Posterior cingulate gyrus (tissue), 11 donors: ENCODE data around the gene DCDC1.

Experiments used
- DNase-seq, 10 donors: peaks; one replicate each; pipeline versions ENCODE4 v3.0.0 to v3.0.0-alpha.2; 2020 to 2021; ENCODE audit warnings: mixed read lengths in 3 of 10
- intact Hi-C: fragments of 100-400 bp; cut with DNase I; formaldehyde crosslinking; loops from one replicate; pipeline ENCODE4 v1.15.1; 2023

The DCDC1 gene

DNA sequence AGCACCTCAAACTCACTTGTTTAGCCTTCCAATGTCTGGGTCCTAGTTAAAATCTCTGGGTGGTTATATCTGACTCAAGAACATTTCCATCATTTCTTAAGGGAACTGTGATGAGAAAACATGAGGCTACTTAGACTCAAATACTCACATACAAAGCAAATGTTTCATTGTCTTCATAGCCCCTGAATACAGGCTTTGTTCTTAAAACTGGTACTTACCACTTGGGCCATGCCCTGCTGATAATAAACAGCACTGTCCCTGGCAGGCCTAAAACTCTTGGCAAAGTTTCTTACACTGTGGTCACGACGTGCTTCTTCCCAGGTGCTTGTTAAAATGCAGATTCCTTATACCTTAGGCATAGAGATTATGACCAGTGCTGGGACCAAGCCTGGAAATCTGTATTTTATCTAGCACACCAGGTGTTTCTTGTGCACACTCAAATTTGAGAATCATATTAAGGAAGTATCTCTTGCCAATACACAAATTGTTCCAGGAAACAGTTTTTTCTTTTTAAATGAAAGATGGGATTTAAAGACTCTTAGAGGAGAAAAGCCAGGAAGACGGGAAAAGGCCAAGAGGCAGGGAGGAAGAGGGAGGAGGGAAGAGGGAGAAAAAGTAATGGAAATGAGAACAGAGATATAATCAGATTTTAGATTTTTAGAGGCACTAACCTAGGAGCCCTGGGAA is 495.5 kb downstream of the DCDC1 start:
- intact Hi-C loops: no loop called here
- DNase-seq: no peak

DNA sequence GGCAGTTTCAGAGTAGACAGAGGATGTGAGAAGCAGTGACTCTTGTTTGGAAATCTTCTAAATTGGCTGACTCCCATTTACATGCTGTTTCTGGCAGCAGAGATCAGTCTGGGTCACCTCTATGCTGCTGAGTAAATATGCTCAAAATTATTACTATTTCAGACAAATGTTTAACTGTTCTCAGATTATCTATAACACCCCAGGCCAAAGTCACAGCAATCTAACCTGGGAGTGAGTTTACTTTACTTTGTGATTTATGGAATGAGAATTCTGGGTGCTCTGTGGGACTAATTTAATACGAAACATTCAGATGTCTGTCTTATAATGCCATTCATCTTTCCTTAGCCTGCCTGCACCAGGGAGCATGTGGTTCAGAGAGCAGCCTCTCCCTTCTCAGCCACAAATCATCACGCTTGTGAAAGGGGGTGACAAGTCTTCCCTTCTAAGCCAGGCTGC is 500.9 kb downstream of the DCDC1 start:
- DNase-seq: no peak
- intact Hi-C loops: no loop called here

DNA sequence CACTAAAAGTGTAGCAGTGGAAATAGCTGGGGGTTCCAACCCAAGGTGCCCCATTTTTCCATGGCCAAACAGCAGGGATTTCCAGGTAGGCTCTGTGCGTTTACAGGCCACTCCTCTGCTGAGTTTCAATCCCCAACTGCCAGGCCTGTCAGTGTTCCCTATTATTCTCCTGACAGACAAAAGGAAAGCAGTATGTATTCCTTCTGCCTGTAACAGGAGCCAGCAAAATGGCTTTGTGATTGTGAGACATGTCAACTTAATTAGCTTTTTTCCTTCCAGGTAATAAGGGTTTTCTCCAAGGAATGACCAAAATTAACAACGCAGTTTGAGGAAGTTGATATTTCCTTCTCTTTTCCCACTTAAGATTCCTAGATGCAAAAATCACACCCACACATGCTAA is 506.3 kb downstream of the DCDC1 start:
- DNase-seq: no peak
- intact Hi-C loops: no loop called here

DNA sequence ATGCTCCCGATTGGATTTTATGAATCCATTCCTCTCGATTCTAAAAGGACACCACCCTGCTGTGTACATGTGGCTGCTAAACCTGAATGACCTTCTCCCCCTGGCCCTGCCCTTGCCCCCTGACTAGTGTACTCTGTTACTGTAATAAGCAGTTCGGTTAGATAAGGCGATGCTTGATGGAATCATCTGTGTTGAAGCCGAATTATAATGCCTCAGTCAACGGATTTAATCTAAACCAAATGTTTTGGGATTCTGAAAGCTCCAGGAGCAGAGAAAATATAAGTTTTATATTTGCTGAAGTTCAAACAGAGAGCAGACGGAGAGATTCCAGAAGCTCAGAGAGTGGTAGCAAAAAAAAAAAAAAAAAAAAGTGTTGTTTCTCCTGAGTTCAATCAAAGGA is 508.0 kb downstream of the DCDC1 start:
- DNase-seq: no peak
- intact Hi-C loops: no loop called here

DNA sequence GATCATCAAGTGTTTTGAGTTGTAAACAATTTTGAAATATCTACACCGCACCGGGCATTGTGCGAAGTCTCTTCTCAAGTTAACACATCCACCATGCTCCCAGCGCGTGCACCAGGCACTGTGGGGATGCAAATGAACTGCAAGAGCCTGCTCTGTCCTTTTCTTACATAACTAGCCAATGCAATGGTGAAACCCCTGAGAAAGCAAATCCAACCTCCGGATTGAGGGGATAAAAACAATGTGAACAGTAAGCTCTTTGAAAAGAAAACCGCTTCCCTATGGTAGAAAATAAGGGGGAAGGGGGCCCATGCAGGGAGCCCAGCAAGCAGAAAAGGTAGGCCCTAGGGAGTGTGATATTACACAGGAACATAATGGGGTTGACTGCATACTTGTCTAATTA is 508.5 kb downstream of the DCDC1 start:
- DNase-seq: peak in 2 of 10 donors; percentile 39 to 77
- intact Hi-C loops: no loop called here

DNA sequence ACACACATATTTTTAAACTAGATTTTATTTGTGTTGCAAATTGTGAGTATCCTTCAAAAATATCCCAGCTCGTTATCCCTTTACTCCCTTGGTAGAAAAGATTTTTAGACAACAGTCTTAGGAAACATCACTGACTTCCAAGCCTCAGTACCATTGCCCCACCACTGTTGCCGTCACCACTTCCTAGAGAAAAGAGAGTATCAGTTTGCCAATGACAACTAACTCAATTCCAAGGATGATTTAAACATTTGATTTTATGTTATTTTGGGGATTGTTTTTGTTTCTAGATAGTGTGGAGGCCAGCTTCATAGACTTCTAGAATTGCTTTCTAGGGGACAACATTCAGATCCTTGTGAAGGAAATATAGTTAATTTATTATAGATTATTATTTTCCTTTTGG is 509.4 kb downstream of the DCDC1 start:
- intact Hi-C loops: no loop called here
- DNase-seq: no peak

DNA sequence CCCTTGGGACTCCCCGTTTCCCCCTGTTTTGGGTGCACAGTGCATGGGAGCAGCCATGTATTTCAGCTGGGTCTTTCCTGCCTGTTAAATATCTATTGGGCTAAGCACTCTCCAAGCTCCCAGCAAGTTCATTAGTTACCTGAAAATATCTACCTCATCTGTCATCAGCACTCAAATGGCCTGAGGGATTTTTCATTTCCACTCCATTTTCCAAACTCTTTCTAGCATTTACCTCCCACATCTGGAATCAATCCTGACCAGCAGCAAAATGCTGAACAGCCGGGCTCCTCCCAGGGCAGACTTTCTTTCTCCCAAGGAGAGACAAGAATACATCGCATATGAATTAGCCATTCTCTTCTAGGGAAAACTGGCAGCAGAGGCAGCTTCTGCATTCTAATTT is 509.9 kb downstream of the DCDC1 start:
- peak in 1 of 10 donors; percentile 28 for DNase-seq
- intact Hi-C loops: loop anchor here (5.0 to 10.0 kb wide), 2 partner anchors 275 to 512 kb away; partner anchors contain the start of gene MPPED2

DNA sequence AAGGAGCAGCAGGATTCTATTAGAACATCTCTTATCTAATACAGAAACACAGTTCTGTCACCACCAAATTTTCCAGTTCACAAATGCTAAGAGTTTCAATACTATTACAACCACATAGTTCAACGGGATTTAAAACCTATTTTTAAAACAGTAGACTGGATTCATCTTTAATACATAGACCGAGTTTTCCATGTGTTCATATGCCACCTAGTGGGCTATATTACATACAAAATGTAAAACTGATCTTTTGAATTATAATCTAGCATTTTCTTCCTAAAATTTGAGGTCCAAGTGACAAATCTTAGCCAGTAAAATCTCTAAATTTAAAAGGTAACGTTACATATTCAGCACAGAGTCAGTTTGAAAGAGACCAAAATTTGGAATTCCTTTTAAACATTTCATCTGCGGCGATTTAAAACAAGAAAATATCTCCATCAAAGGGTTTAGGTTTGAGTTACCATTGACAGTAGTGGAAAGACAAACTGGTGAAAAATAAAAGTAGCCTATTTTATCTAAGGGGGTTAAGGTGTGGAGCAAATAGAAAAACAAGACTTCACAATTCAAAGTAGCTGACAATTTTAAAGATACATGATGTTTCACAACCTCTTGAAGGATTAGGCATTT is 514.0 kb downstream of the DCDC1 start:
- intact Hi-C loops: loop anchor here (5.0 to 10.0 kb wide), 2 partner anchors 271 to 508 kb away; partner anchors contain the start of gene MPPED2
- no peak for DNase-seq

DNA sequence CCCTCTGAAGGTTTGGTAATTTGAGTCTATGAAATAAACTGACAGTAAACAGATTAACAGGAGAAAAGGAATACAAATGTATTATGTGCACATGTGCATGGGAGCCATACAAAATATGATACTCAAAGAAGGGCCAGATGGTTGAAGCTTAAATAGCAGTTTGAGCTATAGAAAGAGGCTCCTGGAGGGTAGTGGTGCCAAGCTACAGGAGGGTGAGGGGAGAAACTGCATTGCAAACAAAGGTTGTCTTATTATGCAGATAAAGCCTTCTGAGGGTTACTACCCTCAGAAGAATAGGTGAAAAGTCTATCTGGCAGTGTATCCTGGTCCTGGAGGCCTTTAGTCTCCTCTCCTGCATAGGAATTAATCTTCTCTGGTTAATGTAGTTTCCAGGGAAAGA is 516.1 kb downstream of the DCDC1 start:
- intact Hi-C loops: loop anchor here (10.0 kb wide), 1 partner anchor 269 kb away; the partner anchor contains the start of gene MPPED2
- DNase-seq: no peak

DNA sequence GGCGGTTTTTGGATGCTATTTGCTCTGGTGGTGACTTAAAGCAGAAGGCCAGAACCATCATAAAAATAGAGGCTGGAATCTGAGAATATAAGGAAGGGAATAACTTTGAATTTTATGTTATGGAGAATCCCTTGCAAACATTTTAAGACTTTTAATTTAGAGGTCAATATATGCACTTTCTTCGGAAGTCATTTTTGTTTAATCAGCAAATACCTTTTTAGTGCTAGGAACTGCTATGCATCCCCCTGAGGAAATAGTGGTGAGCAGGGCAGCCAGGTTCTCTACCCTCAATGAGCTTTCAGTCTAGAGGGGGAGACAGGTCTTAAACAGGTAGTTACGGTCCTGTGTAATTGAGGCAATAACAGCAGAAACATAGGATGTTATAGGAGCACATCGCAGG is 516.9 kb downstream of the DCDC1 start:
- no peak for DNase-seq
- intact Hi-C loops: loop anchor here (10.0 kb wide), 1 partner anchor 268 kb away; the partner anchor contains the start of gene MPPED2

DNA sequence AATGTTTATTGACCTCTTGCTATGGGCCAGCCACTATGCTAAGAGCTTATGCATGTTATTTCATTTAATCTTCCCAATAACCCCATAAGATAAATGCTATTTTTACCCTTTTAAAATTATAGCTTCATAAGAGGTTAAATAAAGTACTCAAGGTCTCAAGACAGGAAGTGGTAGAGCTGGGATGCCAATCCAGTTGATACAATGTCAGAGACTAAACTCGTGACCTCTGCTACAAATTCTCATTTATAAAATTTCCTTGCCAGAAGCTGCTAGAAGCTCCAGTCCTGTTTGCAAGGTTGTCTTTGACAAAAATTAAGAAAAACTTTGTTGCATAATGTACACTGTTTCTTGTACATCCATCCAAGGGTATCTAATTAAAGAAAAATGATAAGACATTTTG is 517.4 kb downstream of the DCDC1 start:
- intact Hi-C loops: loop anchor here (10.0 kb wide), 1 partner anchor 267 kb away; the partner anchor contains the start of gene MPPED2
- no peak for DNase-seq

DNA sequence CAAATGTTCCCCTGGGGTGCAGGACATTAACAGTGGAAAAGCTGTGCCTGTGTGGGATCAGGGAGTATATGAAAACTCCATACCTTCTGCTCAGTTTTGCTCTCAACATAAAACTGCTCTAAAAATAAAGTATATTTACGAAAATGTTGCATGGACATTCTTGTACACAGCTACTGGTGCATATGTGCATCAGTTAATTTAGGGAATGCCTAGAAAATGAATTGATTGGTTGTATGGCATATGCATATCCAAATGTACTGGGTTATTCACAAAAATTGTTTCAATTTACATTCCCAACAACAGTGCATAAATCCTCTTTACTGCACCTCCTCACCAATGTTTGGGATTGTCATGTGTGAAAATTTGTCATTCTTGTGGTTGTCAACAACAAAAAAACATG is 532.3 kb downstream of the DCDC1 start:
- intact Hi-C loops: no loop called here
- DNase-seq: no peak

DNA sequence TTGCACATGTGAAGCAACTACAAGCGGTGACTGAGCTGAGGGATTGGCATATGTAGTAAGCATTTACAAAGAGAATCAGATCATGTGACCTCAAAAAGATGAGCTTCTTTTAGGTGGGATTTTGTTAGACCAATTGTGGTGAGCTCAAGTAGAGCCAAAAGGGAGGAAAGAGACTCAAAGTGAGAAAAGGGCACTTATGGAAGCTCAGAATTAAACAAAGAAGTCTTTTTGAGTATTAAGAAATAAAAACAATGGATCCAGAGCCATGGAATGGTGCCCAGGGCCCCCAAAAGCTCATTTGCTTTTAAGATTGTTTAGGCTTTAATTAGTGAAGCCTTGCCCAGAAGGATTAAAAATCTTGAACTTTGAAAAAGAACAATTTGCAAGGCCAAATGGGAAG is 536.7 kb downstream of the DCDC1 start:
- intact Hi-C loops: no loop called here
- DNase-seq: no peak

DNA sequence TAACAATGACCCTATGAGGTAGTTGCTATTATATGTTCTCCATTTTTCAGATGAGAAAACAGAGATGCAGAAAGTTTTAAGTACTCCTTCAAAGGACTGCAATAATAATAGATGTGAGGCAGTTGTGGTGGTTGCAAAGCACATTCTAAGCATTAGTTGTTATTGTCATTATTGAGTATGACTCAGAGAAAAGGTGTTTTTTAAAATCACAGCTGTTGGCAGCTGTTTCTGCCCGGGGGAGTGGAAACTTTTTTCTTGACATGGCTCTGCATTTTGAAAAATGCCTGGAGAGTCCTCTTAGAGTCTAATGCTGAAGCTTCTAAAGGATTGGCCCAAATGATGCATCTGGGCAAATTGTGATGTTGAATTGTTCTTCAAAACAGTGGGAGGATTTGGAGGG is 538.9 kb downstream of the DCDC1 start:
- DNase-seq: no peak

DNA sequence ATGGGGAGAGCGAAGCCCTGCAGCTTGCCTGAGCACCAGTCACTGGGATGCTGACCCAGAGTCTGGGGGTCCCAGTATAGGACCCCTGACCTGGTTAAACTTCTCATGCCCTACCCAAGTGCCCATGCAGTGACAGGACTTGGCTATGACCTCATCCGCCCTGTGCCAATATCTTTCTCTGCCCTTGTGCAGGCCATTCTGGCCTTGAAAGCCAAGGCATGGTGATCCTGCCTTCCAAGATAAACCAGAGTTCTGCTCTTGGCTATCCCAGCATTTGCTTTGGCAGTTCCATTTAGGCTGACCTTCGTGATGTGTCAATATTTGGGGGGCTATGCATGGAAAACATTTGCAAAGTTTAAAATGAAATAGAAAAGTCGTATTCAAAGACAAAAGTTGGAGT is 542.6 kb downstream of the DCDC1 start:
- intact Hi-C loops: no loop called here
- DNase-seq: no peak

More for the DNA sequence above, 538.9 kb downstream of the DCDC1 start:
- intact Hi-C loops: no loop called here

DNA sequence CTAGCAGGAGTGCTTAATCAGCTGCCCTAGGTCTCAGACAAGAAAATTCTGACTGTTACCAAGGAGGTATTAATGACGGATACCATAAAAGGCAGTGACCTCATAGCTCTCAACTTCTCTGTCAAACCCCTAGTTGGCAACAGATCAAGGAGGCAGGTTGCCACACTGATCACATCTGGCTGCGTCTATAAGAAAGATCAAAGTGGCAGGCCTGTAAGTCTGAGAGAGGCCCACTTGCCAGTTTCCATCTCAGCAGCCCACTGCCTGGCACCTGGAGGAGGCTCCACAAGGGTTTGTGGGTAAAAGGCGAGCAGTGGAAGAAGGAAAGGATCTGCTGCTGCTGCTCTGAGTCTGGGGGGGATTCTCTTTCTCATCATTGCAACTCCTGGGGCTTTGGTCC is 543.8 kb downstream of the DCDC1 start:
- DNase-seq: no peak
- intact Hi-C loops: no loop called here

DNA sequence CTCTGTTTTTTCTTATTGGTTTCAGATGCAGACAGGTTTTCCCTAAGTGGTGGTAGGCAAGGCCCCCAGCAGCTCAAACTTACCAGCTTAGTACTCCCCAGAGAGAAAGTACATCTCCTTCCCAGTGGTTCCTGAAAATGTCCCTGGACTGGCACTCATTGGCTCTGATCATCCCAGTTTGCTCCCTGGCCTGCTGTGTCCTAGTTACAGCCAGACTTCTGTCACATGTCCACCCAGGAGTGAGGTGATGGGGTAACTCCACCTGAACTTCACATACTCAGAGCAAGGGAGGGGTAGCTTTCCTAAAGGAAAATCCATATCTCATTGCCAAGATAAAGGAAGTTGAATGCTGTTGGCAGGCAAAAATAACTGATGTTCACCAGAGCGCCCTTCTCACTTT is 546.4 kb downstream of the DCDC1 start:
- intact Hi-C loops: no loop called here

DNA sequence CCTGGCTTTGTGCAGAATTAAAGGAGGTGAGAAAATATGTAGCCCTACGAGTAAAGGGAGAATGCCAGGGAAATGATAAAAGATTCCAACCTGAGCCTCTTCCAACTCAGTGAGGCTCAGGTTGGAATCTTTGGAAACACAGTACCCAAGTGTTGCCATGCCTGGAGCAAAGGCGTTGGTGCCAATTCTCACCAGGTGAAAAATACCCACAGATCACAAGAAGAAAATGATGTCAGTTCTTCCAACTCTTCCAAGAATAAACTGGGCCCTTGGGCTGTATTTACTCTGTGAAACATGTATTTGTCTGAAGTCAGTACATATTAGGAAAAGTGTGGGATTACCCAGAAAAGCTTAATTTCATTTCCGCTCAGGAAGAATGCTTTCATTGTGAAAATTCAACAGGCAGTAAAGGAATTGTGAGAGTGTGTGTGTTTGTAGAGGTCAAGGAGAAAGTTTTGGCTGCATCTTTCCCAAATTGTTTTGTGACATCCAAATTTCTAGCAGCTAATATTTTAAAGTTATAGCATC is 548.0 kb downstream of the DCDC1 start:
- intact Hi-C loops: no loop called here
- no peak for DNase-seq

More for the DNA sequence above, 546.4 kb downstream of the DCDC1 start:
- DNase-seq: no peak

DNA sequence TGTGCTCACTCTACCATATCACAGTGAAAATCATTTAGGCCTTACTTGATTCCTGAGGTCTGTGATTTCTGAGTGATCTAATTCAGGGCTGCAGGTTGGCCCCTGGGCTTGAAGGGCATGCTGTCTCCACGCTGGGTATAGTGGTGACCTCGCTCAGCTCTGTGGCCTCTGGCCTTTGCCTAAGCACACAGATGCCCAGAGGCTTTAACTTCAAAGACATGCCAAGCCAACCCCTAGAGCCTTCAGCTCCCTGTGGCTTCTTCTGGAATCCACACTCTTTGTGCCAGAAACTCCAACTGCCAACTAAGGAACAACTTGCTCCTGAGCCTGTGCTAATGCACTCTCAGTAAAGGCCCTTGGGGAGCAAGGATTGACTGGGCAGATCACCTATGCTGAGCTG is 550.8 kb downstream of the DCDC1 start:
- intact Hi-C loops: no loop called here
- no peak for DNase-seq

DNA sequence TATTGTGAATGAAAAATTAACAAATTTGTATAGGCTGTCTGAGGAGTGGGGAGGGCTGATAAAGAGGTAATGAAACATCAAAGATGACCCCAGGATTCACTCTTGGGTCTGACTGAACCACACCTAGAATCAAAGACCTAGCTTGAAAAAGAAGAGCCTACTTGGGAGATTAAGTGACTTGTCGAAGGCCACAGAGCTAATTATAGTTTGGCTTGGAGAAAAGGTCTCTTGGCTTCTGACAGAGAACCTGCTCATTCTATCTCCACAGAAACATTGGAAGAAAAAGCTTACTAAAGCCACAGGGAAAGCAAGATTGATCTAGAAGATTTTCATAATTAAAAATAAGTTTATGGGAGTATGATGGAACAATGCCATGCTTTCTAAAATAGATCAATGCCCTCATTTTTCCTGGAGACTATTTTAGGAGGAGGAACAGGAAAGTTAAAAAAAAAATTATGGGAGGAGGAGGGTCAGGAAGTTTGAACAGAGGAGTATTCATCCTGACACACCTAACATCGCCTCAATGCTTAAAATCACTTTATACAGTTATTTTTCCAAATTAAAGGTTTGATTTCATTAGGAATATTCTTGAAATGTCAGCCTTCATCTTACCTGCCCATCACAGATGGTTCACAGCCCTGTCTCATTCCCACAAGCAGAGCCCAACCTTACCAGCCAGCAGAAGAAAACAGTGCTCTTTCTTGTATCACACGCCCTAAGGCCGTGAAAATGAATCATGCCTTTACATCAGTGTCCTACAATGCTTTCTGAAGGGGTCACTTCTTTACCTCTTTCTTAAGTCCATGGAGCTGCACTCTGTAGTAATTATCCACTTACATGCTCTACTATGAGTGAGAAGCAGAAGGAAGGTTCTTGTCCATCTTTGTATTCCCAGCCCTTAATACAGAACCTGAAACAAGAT is 552.3 kb downstream of the DCDC1 start:
- DNase-seq: no peak
- intact Hi-C loops: no loop called here

DNA sequence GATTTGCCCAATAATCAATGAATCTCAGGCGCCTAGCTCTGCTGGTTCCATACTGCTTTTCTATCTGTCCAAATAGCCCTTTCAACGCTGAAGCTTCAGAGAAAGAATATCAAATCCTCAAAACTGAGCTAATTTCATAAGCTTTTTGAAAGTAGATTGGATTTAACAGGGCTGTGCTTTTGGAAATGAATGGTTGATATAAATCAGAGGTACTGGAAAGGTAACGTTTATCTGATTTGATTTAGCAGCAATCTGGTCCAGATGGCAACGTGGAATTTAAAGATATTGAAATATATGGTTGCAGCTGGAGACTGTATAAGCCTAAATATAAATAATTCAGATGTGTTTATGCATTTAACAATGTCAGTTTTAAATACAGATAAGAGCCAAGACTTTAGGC is 553.9 kb downstream of the DCDC1 start:
- no peak for DNase-seq

More for the DNA sequence above, 553.9 kb downstream of the DCDC1 start:
- intact Hi-C loops: no loop called here
